Ovary (tissue), 9 donors: ENCODE data around the gene PPCDC. TPM values are rescaled to one million over a fixed set of nuclear protein-coding genes. Genes with fewer than 3 reads are reported as not detected.
A peak's percentile ranks its signal among the peaks of the same experiment; 100 is the strongest.

Experiments used
- DNase-seq, 5 donors: peaks; one replicate each; pipeline ENCODE4 v3.0.0-alpha.2; 2019 to 2020
- H3K27ac ChIP-seq, 2 donors: fragments of 200-600 bp; one replicate each; pipeline versions ENCODE4 v1.5.1 to v1.8.0; 2019 to 2022
- H3K27me3 ChIP-seq: fragments of 200-600 bp; one replicate; pipeline ENCODE4 v1.8.0; 2022
- H3K36me3 ChIP-seq: fragments of 200-600 bp; sonication (generic); one replicate; pipeline ENCODE4 v1.5.1; 2019
- H3K4me1 ChIP-seq: one replicate; pipeline ENCODE4 v1.8.1; 2013; ENCODE audit warnings: mild to moderate bottlenecking, moderate library complexity; ENCODE audit not compliant: insufficient read depth
- H3K4me3 ChIP-seq: fragments of 200-600 bp; sonication (generic); one replicate; pipeline ENCODE4 v1.5.1; 2017
- H3K9me3 ChIP-seq, 2 donors: fragments of 200-600 bp in 1 of 2; sonication (generic) in 1 of 2; one replicate each; pipeline versions ENCODE4 v1.5.1 to v1.8.1; 2013 to 2019; ENCODE audit warnings: mild to moderate bottlenecking in 1 of 2, moderate library complexity in 1 of 2
- CTCF ChIP-seq, 3 donors: fragments of 450-650 bp in 2 of 3; fragments of 200-600 bp in 1 of 3; IDR thresholded peaks; one replicate each; pipeline versions ENCODE4 v1.5.1 to v1.8.0; 2016 to 2022; ENCODE audit warnings: antibody characterized with exemption in 3 of 3, mild to moderate bottlenecking in 1 of 3
- EP300 ChIP-seq: sonication (generic); formaldehyde crosslinking; IDR thresholded peaks from one replicate; pipeline ENCODE4 v1.6.1; 2017; ENCODE audit warnings: antibody characterized with exemption
- POLR2A ChIP-seq: fragments of 450-650 bp; IDR thresholded peaks from one replicate; pipeline ENCODE4 v1.6.1; 2017; ENCODE audit warnings: antibody characterized with exemption, mild to moderate bottlenecking, moderate library complexity
- WGBS, 3 donors: extraction: QIAGEN DNeasy Blood & Tissue Kit in 1 of 3; methylation state at CpG; one replicate each; pipeline versions ENCODE4 v1.1.5 to v1.1.7; 2013 to 2017; 5-methylcytosine and 5-hydroxymethylcytosine counted together
- intact Hi-C, 4 donors: fragments of 100-400 bp; cut with DNase I; formaldehyde crosslinking; loops; one replicate each; pipeline versions ENCODE4 v1.11.0 to v1.15.1; 2022 to 2023
- polyA plus RNA-seq, 2 donors: library from polyadenylated mRNA; stranded (reverse); fragments of 200-250 nt in 1 of 2; fragments of 350-450 nt in 1 of 2; fragmentation: Illumina TruSeq in 1 of 2; extraction: RNeasy Lipid Tissue Mini Kit (QIAGEN cat#74804) in 1 of 2; gene quantifications; one replicate each; pipeline ENCODE4 v1.2.3, GENCODE V29; 2013 to 2014
- total RNA-seq, 7 donors: library from RNA; depleted of rRNA in 2 of 7; stranded (reverse); fragments of >200 nt in 2 of 7; fragmentation: NEBNext Ultra II Directional in 3 of 7; extraction: Animal tissue kit (Norgen Biotek cat#: 25700) in 3 of 7; gene quantifications; one replicate each; pipeline versions ENCODE4 v1.1.0 to v1.2.4, GENCODE V29; 2016 to 2023
- donor health status: DM: no; HTN: no; CAD: no; lungs with moderate emphysema.
- donor health status: DM: no; HTN: no; CAD: no.
- donor health status: Bipolar disorder and iron deficiency.
- donor health status: DM: yes; HTN: yes; CAD: no.
- donor health status: DM: no; HTN: no; CAD: no.
- donor health status: DM: yes; HTN: yes; CAD: no.

PPCDC gene
- total and polyA plus RNA-seq, 9 donors, result 4.0 to 20.6 (median 9.7) TPM

DNA sequence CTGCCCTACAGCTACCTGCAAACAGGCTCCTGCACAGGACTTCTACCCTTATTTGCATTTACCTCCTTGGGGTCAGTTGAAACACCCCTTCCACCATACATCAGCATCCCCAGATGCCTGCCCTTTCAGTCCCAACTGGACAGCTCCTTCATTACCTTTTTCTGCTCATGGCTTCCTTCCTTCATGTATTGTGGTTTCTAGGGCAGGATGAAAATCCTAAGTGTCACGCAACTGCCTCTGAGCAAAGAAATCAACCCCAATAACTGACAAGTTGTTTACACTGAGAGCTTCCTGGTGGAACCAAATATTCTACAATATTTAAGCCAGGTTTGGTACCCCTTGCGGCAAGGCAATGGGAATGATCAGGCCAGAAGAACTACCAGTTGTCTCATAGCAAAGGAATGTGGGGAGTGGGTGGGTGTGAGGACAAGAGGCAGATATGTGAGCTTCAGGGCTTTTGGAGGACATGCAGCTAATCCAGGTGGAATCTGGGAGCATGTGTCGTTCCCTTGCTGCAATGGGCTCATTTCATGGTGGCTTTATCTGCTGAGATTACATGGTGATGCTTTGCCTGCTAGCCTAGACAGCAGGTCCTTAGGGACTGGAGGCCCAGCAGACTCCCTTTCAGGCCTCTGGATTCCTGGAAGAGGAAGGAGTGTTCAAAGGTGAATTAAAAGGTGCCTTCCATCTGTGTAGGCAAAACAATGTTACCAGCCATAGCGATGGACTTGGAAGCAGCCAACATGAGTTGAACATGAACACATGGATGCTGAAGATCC, 34.9 kb downstream of the PPCDC start:
- H3K4me3 ChIP-seq, result no peak overlapping the region
- peaks cover 11% of the 10 kb centered on the region for H3K4me1 ChIP-seq
- intact Hi-C loops, result no loop called here
- no peak for TF ChIP-seq CTCF (IDR thresholded peaks at IDR 0.05)
- TF ChIP-seq POLR2A, result no peak
- TF ChIP-seq EP300, result no peak
- H3K9me3 ChIP-seq, result no peaks in the 10 kb centered on the region
- DNase-seq, result peak in 2 of 5 donors; percentile 4 to 8
- no peaks in the 10 kb centered on the region for H3K27me3 ChIP-seq
- WGBS, 3 donors, result 96 to 98% (median 97%) methylated on average over 4 of the region's 4 CpGs
- H3K27ac ChIP-seq, result no peak overlapping the region
- H3K36me3 ChIP-seq, result no peaks in the 10 kb centered on the region

GRCh38 chr15:75059607-75060006, 36.2 kb downstream of the PPCDC start:
- intact Hi-C loops, result loop anchor here in 3 of 4 donors (10.0 kb wide), 1 partner anchor 55 kb away; no protein-coding TSS in a partner anchor
- H3K4me3 ChIP-seq, result no peak overlapping the region
- H3K36me3 ChIP-seq, result no peaks in the 10 kb centered on the region
- H3K9me3 ChIP-seq, result no peaks in the 10 kb centered on the region
- no peaks in the 10 kb centered on the region for H3K27me3 ChIP-seq
- H3K4me1 ChIP-seq, result peaks cover 11% of the 10 kb centered on the region
- WGBS, 3 donors, result 76 to 96% (median 78%) methylated on average over 5 of the region's 5 CpGs
- DNase-seq, result peak in 2 of 5 donors; percentile 9 to 14
- TF ChIP-seq EP300, result no peak
- no peak for TF ChIP-seq CTCF (IDR thresholded peaks at IDR 0.05)
- TF ChIP-seq POLR2A, result no peak
- H3K27ac ChIP-seq, result no peak overlapping the region

DNA sequence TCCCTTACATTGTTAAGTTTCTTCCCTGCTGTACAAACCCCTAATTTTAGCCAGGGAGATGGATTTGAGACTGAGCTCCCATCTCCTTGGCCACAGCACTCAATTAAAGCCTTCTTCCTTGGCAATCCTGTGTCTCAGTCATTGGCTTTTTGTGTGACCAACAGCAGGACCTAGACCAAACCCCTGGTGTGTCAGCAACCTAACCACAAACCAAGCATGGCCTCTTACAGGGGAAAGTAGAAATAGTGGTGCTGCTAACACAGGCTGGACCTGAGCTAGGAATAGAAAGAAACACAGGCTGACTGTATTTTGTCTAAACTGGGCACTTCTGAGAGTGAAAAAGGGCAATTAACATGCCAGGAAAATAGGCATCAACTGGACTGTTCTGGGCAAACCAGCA, 37.9 kb downstream of the PPCDC start:
- H3K27ac ChIP-seq, result no peak overlapping the region
- no peaks in the 10 kb centered on the region for H3K27me3 ChIP-seq
- intact Hi-C loops, result loop anchor here in 3 of 4 donors (10.0 kb wide), 1 partner anchor 54 kb away; no protein-coding TSS in a partner anchor
- TF ChIP-seq CTCF (IDR thresholded peaks at IDR 0.05), result no peak
- TF ChIP-seq EP300, result no peak
- no peak for TF ChIP-seq POLR2A
- DNase-seq, result peak in 1 of 5 donors; percentile 2
- peaks cover 19% of the 10 kb centered on the region for H3K4me1 ChIP-seq
- H3K4me3 ChIP-seq, result no peak overlapping the region
- no peaks in the 10 kb centered on the region for H3K9me3 ChIP-seq
- no peaks in the 10 kb centered on the region for H3K36me3 ChIP-seq

GRCh38 chr15:75062706-75063105, 39.3 kb downstream of the PPCDC start:
- no peak for TF ChIP-seq POLR2A
- no peak for TF ChIP-seq CTCF (IDR thresholded peaks at IDR 0.05)
- TF ChIP-seq EP300, result no peak
- Histone ChIP-seq H3K27me3 (no peaks in the 10 kb centered on the region), H3K4me3 (no peak overlapping the region), H3K36me3 (no peaks in the 10 kb centered on the region), H3K9me3 (no peaks in the 10 kb centered on the region), H3K4me1 (peaks cover 22% of the 10 kb centered on the region), H3K27ac (no peak overlapping the region)
- intact Hi-C loops, result loop anchor here in 3 of 4 donors (10.0 kb wide), 1 partner anchor 52 kb away; no protein-coding TSS in a partner anchor
- peak in 1 of 5 donors; percentile 33 for DNase-seq
- WGBS, 3 donors, result 64 to 65% (median 64%) methylated on average over 3 of the region's 3 CpGs
